SH-SY5Y (cell line): ENCODE measurements around the gene BRCA1.

ENCODE experiments used
- GATA2 ChIP-seq: IDR thresholded peaks from 2 replicates; pipeline ENCODE4 v1.6.1; 2011; ENCODE audit warnings: mild to moderate bottlenecking, low read depth, low read length
- GATA3 ChIP-seq: IDR thresholded peaks from 2 replicates; pipeline ENCODE4 v1.6.1; 2011; ENCODE audit warnings: low read depth, mild to moderate bottlenecking, low read length, moderate library complexity

DNA sequence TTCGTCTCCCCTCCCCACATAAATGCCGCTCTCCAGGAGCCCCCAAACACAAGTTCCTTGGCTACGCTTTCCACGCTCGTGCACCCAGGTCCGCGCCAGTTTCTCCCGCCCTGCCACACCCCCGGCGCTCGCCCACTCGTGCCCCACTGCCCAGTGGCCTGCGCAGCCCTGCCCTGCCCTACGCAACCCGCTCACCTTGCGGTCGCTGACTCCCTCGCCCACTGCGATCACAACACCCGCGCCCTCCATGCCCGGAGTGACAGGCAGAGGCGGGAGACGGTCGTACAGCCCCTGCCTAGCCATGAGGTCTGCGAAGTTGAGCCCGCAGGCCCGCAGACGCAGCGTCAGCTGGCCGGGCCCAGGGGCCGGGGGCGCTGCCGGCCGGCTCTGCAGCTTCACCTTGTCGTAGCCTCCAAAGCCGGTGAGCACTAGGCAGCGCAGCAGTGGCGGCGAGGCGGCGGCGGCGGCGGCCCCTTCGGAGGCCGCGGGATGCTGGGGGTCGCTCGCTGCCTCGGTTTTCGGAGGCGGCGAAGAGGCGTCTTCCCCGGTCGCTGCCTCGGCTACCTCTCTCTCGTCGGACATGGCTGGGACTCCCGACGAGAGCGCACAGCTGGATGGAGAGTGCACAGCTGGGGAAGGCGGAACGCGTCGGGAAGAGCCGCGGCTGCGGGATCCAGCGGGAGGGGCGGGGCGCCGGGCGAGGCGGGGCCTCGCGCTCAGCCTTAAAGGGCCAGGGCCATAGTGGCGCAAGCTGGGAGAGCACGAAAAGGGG is 103.2 kb downstream of the BRCA1 start, which contains the start of gene VAT1:
- no peak for TF ChIP-seq GATA3
- TF ChIP-seq GATA2 = no peak
